ENCODE results near the gene NT5C2. TPM values are rescaled to one million over a fixed set of nuclear protein-coding genes. Genes with fewer than 3 reads are reported as not detected.
"Not testable (repeated sequence)": the region's sequence is repeated elsewhere in the genome, so short reads cannot be mapped to it uniquely, and the experiment has no call there.

Gene NT5C2
- polyA plus RNA-seq, 3 donors: 68.6 to 116 (median 81.8) TPM

GRCh38 chr10:103184615-103185014 lies 8.5 kb downstream of the NT5C2 start:
- Mint-ChIP-seq H3K36me3 (peaks cover 23 to 37% of the 10 kb centered on the region in 2 donors), H3K27me3 (ENCODE audit: low read depth in 3 of 3) (peaks cover 0 to 1% (median 0%) of the 10 kb centered on the region in 3 donors), H3K9me3 (no peaks in the 10 kb centered on the region), H3K4me3 (peak overlapping the region; percentile 35 to 55), H3K4me1 (peaks cover 71% of the 10 kb centered on the region), H3K27ac (peak overlapping the region; percentile 46 to 89 (median 65))
- H3K4me1 ChIP-seq (ENCODE audit: control insufficient read depth in 1 of 2, insufficient read depth in 2 of 2, low read length in 2 of 2): peaks cover 46 to 65% of the 10 kb centered on the region in 2 donors
- DNase-seq: peak in 1 of 3 donors; percentile 21
- peak overlapping the region in 1 of 3 experiments; percentile 38 for H3K4me3 ChIP-seq (replicated peaks in 1 of 3; ENCODE audit: low read depth in 2 of 3, low read length in 3 of 3)
- TF ChIP-seq CTCF (IDR thresholded peaks at IDR 0.05): no peak
- WGBS (ENCODE audit: insufficient coverage): no CpG with 5 or more reads among the region's 3 CpGs
- H3K36me3 ChIP-seq (replicated peaks in 1 of 2; ENCODE audit: control insufficient read depth in 1 of 2, insufficient read depth in 2 of 2, low read length in 2 of 2): peaks cover 13 to 14% of the 10 kb centered on the region in 2 donors
- H3K9me3 ChIP-seq (replicated peaks in 1 of 2; ENCODE audit: control insufficient read depth in 1 of 2, insufficient read depth in 1 of 2, low read length in 2 of 2): no peaks in the 10 kb centered on the region
- intact Hi-C loops (cut with micrococcal nuclease): loop anchor here in 1 of 2 donors (5.0 kb wide), 1 partner anchor 267 kb away; the partner anchor contains the start of gene CNNM2
- no peaks in the 10 kb centered on the region for H3K27me3 ChIP-seq (ENCODE audit: control insufficient read depth in 2 of 2, insufficient read depth in 2 of 2, low read length in 2 of 2)
- H3K27ac ChIP-seq (ENCODE audit: low read depth in 1 of 2, low read length in 2 of 2): peak overlapping the region in 1 of 2 donors; percentile 70
- H3K79me2 ChIP-seq (ENCODE audit: insufficient read depth, low read length): peaks cover 100% of the 10 kb centered on the region
- H2AFZ ChIP-seq (ENCODE audit: insufficient read depth, low read depth, low read length, poor library complexity, severe bottlenecking): no peak overlapping the region
- peak overlapping the region; percentile 35 for H3K4me2 ChIP-seq (replicated peaks; ENCODE audit: extremely low read depth, low read length, poor library complexity, severe bottlenecking)
- peak overlapping the region; percentile 12 for H3K9ac ChIP-seq (ENCODE audit: insufficient read depth, low read length, poor library complexity, severe bottlenecking)
- H4K20me1 ChIP-seq (ENCODE audit: insufficient read depth, low read length): peaks cover 100% of the 10 kb centered on the region

DNA sequence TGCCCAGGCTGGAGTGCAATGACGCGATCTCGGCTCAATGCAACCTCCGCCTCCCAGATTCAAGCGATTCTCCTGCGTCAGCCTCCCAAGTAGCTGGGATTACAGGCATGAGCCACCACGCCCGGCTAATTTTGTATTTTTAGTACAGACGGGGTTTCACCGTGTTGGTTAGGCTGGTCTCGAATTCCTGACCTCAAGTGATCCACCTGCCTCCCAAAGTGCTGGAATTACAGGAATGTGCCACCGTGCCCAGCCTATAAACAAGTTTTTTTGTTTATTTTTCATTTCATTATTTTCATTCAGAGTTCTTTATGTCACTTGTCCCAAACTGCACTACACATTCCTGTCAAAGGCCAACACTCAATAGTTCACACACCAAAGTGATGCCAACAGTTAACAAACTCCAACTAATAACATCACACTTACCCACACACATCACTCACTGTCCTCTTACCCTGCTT lies 9.1 kb downstream of the NT5C2 start:
- H3K27me3 Mint-ChIP-seq (ENCODE audit: low read depth in 3 of 3); H3K27me3 ChIP-seq (ENCODE audit: control insufficient read depth in 2 of 2, insufficient read depth in 2 of 2, low read length in 2 of 2); H3K9me3 Mint-ChIP-seq; H2AFZ ChIP-seq (ENCODE audit: insufficient read depth, low read depth, low read length, poor library complexity, severe bottlenecking); DNase-seq; H3K9me3 ChIP-seq (replicated peaks in 1 of 2; ENCODE audit: control insufficient read depth in 1 of 2, insufficient read depth in 1 of 2, low read length in 2 of 2): not testable (repeated sequence)
- Histone ChIP-seq H3K79me2 (ENCODE audit: insufficient read depth, low read length) (peaks cover 100% of the 10 kb centered on the region), H3K36me3 (replicated peaks in 1 of 2; ENCODE audit: control insufficient read depth in 1 of 2, insufficient read depth in 2 of 2, low read length in 2 of 2) (peaks cover 19 to 20% of the 10 kb centered on the region in 2 donors), H3K27ac (ENCODE audit: low read depth in 1 of 2, low read length in 2 of 2) (peak overlapping the region in 1 of 2 donors; percentile 70), H3K4me1 (ENCODE audit: control insufficient read depth in 1 of 2, insufficient read depth in 2 of 2, low read length in 2 of 2) (peaks cover 44 to 60% of the 10 kb centered on the region in 2 donors), H3K4me2 (replicated peaks; ENCODE audit: extremely low read depth, low read length, poor library complexity, severe bottlenecking) (peak overlapping the region; percentile 35), H3K4me3 (replicated peaks in 1 of 3; ENCODE audit: low read depth in 2 of 3, low read length in 3 of 3) (peak overlapping the region in 1 of 3 experiments; percentile 38), H4K20me1 (ENCODE audit: insufficient read depth, low read length) (peaks cover 100% of the 10 kb centered on the region), H3K9ac (ENCODE audit: insufficient read depth, low read length, poor library complexity, severe bottlenecking) (peak overlapping the region; percentile 12)
- Mint-ChIP-seq H3K4me1 (peaks cover 74% of the 10 kb centered on the region), H3K36me3 (peaks cover 27 to 41% of the 10 kb centered on the region in 2 donors), H3K27ac (peak overlapping the region; percentile 35 to 89 (median 61)), H3K4me3 (peak overlapping the region; percentile 35 to 55)
- 76% methylated on average over 10 of the region's 12 CpGs for WGBS (ENCODE audit: insufficient coverage)
- intact Hi-C loops (cut with micrococcal nuclease): loop anchor here in 1 of 2 donors (5.0 kb wide), 1 partner anchor 267 kb away; the partner anchor contains the start of gene CNNM2

Data from CD14-positive monocyte (primary cell).